Smooth muscle cell of bladder (primary cell): ENCODE measurements around the gene CSTF2. TPM values are rescaled to one million over a fixed set of nuclear protein-coding genes. Genes with fewer than 3 reads are reported as not detected.

ENCODE experiments used
- total RNA-seq: library from RNA; depleted of rRNA; stranded (reverse); fragments of >200 nt; gene quantifications from 2 replicates; pipeline ENCODE4 v1.2.3, GENCODE V29; 2014

CSTF2 gene, protein sequence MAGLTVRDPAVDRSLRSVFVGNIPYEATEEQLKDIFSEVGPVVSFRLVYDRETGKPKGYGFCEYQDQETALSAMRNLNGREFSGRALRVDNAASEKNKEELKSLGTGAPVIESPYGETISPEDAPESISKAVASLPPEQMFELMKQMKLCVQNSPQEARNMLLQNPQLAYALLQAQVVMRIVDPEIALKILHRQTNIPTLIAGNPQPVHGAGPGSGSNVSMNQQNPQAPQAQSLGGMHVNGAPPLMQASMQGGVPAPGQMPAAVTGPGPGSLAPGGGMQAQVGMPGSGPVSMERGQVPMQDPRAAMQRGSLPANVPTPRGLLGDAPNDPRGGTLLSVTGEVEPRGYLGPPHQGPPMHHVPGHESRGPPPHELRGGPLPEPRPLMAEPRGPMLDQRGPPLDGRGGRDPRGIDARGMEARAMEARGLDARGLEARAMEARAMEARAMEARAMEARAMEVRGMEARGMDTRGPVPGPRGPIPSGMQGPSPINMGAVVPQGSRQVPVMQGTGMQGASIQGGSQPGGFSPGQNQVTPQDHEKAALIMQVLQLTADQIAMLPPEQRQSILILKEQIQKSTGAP
- total RNA-seq: 9.5 and 11.7 TPM in 2 replicates

GRCh38 chrX:100819837-100820666 is at the start of gene CSTF2:
Gene CSTF2 (plus strand): TSS chrX:100820391. CDS start chrX:100820417, 26 bp downstream.

DNA sequence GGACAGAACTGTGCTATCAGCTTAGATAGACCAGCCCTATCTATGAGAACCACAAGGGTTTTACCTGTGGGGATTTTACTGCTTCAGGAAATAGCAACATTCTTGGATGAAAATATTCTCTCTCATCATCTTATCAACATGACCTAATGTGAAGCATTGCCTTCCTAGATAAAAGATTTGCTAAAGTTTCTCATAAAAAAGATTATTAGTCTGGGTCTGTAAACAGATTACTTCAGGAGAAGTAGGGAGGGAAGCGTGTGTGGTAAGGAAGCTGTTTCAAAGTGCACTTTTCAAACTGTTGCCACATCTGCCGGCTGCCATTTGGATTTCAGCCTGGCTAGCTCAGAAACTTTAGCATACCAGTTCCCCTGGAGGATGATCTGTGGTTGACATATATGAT is 54.1 kb downstream of the CSTF2 start, which contains the start of gene NOX1:
NOX1 (minus strand) TSS at position 35 of the 400 bp plus-strand sequence. CDS start 220 bp downstream, outside the sequence.

Other genes with a start within 250 kb of the CSTF2 start
- gene TNMD, start 235.5 kb upstream of the CSTF2 start, total RNA-seq: not detected in 2 replicates
- gene TSPAN6, start 183.6 kb upstream of the CSTF2 start, total RNA-seq: 25.9 and 30.0 TPM in 2 replicates
- gene SRPX2, start 176.2 kb upstream of the CSTF2 start, total RNA-seq: 29.2 and 32.7 TPM in 2 replicates
- gene SYTL4, start 88.3 kb upstream of the CSTF2 start, total RNA-seq: 4.3 and 5.5 TPM in 2 replicates
- gene NOX1, start 54.0 kb downstream of the CSTF2 start, total RNA-seq: 0.14 TPM in 1 of 2 replicates, not detected in the other
- under 0.01 TPM in 1 of 2 replicates, not detected in the other for gene XKRX, start 108.5 kb downstream of the CSTF2 start, total RNA-seq
- not detected in 2 replicates for gene ARL13A, start 149.3 kb downstream of the CSTF2 start, total RNA-seq
- gene TRMT2B, start 231.7 kb downstream of the CSTF2 start, total RNA-seq: 8.7 and 9.3 TPM in 2 replicates